ENCODE data around the gene RABGAP1L. TPM values are rescaled to one million over a fixed set of nuclear protein-coding genes. Genes with fewer than 3 reads are reported as not detected.

The RABGAP1L gene
- total and polyA plus RNA-seq, 2 donors from 2014 or later = 16.2 to 48.5 TPM

- Histone ChIP-seq H3K4me3 (ENCODE audit: low read length in 3 of 3) (no peak overlapping the region), H3K9me3 (ENCODE audit: control insufficient read depth in 2 of 3, insufficient read depth in 1 of 3, low read length in 3 of 3) (no peaks in the 10 kb centered on the region), H3K4me1 (ENCODE audit: control insufficient read depth in 2 of 3, insufficient read depth in 2 of 3, low read depth in 1 of 3, low read length in 3 of 3) (no peaks in the 10 kb centered on the region), H3K36me3 (ENCODE audit: control insufficient read depth in 2 of 3, insufficient read depth in 3 of 3, low read length in 3 of 3) (peaks cover 11 to 49% (median 32%) of the 10 kb centered on the region in 3 donors), H3K27me3 (ENCODE audit: control insufficient read depth, insufficient read depth, low read length) (no peaks in the 10 kb centered on the region), H3K27ac (ENCODE audit: low read depth in 2 of 2, low read length in 2 of 2) (no peak overlapping the region), H3K9ac (ENCODE audit: low read length in 3 of 3) (no peak overlapping the region)
- FAIRE-seq = no peak
- no peak for DNase-seq
- TF ChIP-seq CTCF (IDR thresholded peaks at IDR 0.05; ENCODE audit: borderline replicate concordance, extremely low read depth, insufficient read depth) = no peak
- intact Hi-C loops (cut with DNase I) = no loop called here
Observed at GRCh38 chr1:175009532-175009931, 850.2 kb downstream of the RABGAP1L start.

- Histone ChIP-seq H3K27me3 (ENCODE audit: control insufficient read depth, insufficient read depth, low read length) (no peaks in the 10 kb centered on the region), H3K36me3 (ENCODE audit: control insufficient read depth in 2 of 3, insufficient read depth in 3 of 3, low read length in 3 of 3) (peaks cover 14 to 53% (median 41%) of the 10 kb centered on the region in 3 donors), H3K9ac (ENCODE audit: low read length in 3 of 3) (no peak overlapping the region), H3K9me3 (ENCODE audit: control insufficient read depth in 2 of 3, insufficient read depth in 1 of 3, low read length in 3 of 3) (no peaks in the 10 kb centered on the region), H3K27ac (ENCODE audit: low read depth in 2 of 2, low read length in 2 of 2) (no peak overlapping the region), H3K4me3 (ENCODE audit: low read length in 3 of 3) (no peak overlapping the region), H3K4me1 (ENCODE audit: control insufficient read depth in 2 of 3, insufficient read depth in 2 of 3, low read depth in 1 of 3, low read length in 3 of 3) (no peaks in the 10 kb centered on the region)
- FAIRE-seq (no peak), DNase-seq (no peak)
- no peak for TF ChIP-seq CTCF (IDR thresholded peaks at IDR 0.05; ENCODE audit: borderline replicate concordance, extremely low read depth, insufficient read depth)
- intact Hi-C loops (cut with DNase I) = no loop called here
Observed at GRCh38 chr1:175013445-175013844, 854.1 kb downstream of the RABGAP1L start.

GRCh38 chr1:175015243-175015642, 855.9 kb downstream of the RABGAP1L start:
- Histone ChIP-seq H3K4me1 (ENCODE audit: control insufficient read depth in 2 of 3, insufficient read depth in 2 of 3, low read depth in 1 of 3, low read length in 3 of 3) (no peaks in the 10 kb centered on the region), H3K27me3 (ENCODE audit: control insufficient read depth, insufficient read depth, low read length) (no peaks in the 10 kb centered on the region), H3K4me3 (ENCODE audit: low read length in 3 of 3) (no peak overlapping the region), H3K9ac (ENCODE audit: low read length in 3 of 3) (no peak overlapping the region), H3K27ac (ENCODE audit: low read depth in 2 of 2, low read length in 2 of 2) (no peak overlapping the region), H3K9me3 (ENCODE audit: control insufficient read depth in 2 of 3, insufficient read depth in 1 of 3, low read length in 3 of 3) (no peaks in the 10 kb centered on the region), H3K36me3 (ENCODE audit: control insufficient read depth in 2 of 3, insufficient read depth in 3 of 3, low read length in 3 of 3) (peaks cover 14 to 49% (median 37%) of the 10 kb centered on the region in 3 donors)
- DNase-seq (no peak), FAIRE-seq (no peak)
- no peak for TF ChIP-seq CTCF (IDR thresholded peaks at IDR 0.05; ENCODE audit: borderline replicate concordance, extremely low read depth, insufficient read depth)
- intact Hi-C loops (cut with DNase I) = no loop called here

- Histone ChIP-seq H3K36me3 (ENCODE audit: control insufficient read depth in 2 of 3, insufficient read depth in 3 of 3, low read length in 3 of 3) (peaks cover 9 to 18% (median 15%) of the 10 kb centered on the region in 3 donors), H3K9me3 (ENCODE audit: control insufficient read depth in 2 of 3, insufficient read depth in 1 of 3, low read length in 3 of 3) (no peaks in the 10 kb centered on the region), H3K4me1 (ENCODE audit: control insufficient read depth in 2 of 3, insufficient read depth in 2 of 3, low read depth in 1 of 3, low read length in 3 of 3) (peaks cover 0 to 4% (median 3%) of the 10 kb centered on the region in 3 donors), H3K4me3 (ENCODE audit: low read length in 3 of 3) (no peak overlapping the region), H3K27ac (ENCODE audit: low read depth in 2 of 2, low read length in 2 of 2) (no peak overlapping the region), H3K27me3 (ENCODE audit: control insufficient read depth, insufficient read depth, low read length) (no peaks in the 10 kb centered on the region), H3K9ac (ENCODE audit: low read length in 3 of 3) (no peak overlapping the region)
- intact Hi-C loops (cut with DNase I) = no loop called here
- FAIRE-seq (no peak), DNase-seq (no peak)
- no peak for TF ChIP-seq CTCF (IDR thresholded peaks at IDR 0.05; ENCODE audit: borderline replicate concordance, extremely low read depth, insufficient read depth)
Observed at GRCh38 chr1:175019524-175019923, 860.2 kb downstream of the RABGAP1L start.
